K562 (cell line): ENCODE measurements around the gene MAST3. TPM values are rescaled to one million over a fixed set of nuclear protein-coding genes. Genes with fewer than 3 reads are reported as not detected.
A peak's percentile ranks its signal among the peaks of the same experiment; 100 is the strongest.

Experiments
- CBX1 ChIP-seq: sonication (generic); IDR thresholded peaks from 2 replicates; pipeline ENCODE4 v1.6.1; 2016; ENCODE audit warnings: antibody characterized with exemption, low read depth, mild to moderate bottlenecking
- CEBPB ChIP-seq: fragments of 450-650 bp; IDR thresholded peaks from 2 replicates; pipeline ENCODE4 v1.6.1; 2016; ENCODE audit warnings: missing genetic modification characterization, missing compliant biosample characterization
- ETV5 ChIP-seq: sonication (generic); formaldehyde crosslinking; IDR thresholded peaks from 2 replicates; pipeline ENCODE4 v1.4.0; 2020; ENCODE audit warnings: low read depth, mild to moderate bottlenecking, missing genetic modification reagents
- IRF1 ChIP-seq: sonication (generic); formaldehyde crosslinking; IDR thresholded peaks from 2 replicates; pipeline ENCODE4 v1.8.0; 2022; ENCODE audit warnings: missing genetic modification reagents, mild to moderate bottlenecking, borderline replicate concordance
- MYNN ChIP-seq, 2 experiments: sonication (generic); formaldehyde crosslinking in 1 of 2; IDR thresholded peaks; 2 replicates each; pipeline versions ENCODE4 v1.5.0 to v1.6.1; 2016 to 2020; ENCODE audit warnings: antibody characterized with exemption in 1 of 2, missing genetic modification reagents in 1 of 2
- POU5F1 ChIP-seq: fragments of 150-350 bp; IDR thresholded peaks from 2 replicates; pipeline ENCODE4 v1.6.1; 2014; ENCODE audit warnings: borderline replicate concordance, low read length, low read depth, mild to moderate bottlenecking; ENCODE audit not compliant: partially characterized antibody
- SFPQ ChIP-seq: fragments of 200-400 bp; formaldehyde crosslinking; IDR thresholded peaks from 2 replicates; pipeline ENCODE4 v1.6.1; 2017; ENCODE audit warnings: mild to moderate bottlenecking, low read depth, low read length, moderate library complexity
- TFE3 ChIP-seq: fragments of 450-650 bp; formaldehyde crosslinking; IDR thresholded peaks from 2 replicates; pipeline ENCODE4 v1.4.0; 2020; ENCODE audit warnings: mild to moderate bottlenecking, mixed read lengths
- U2AF2 ChIP-seq: fragments of 200-400 bp; formaldehyde crosslinking; optimal IDR thresholded peaks from 2 replicates; pipeline ENCODE3; 2017; ENCODE audit warnings: low read depth, mild to moderate bottlenecking, low read length
- WHSC1 ChIP-seq: IDR thresholded peaks from one replicate; pipeline ENCODE4 v1.6.1; 2012; ENCODE audit warnings: low read length, control low read depth, inconsistent platforms
- XRCC5 ChIP-seq: fragments of 200-400 bp; formaldehyde crosslinking; IDR thresholded peaks from 2 replicates; pipeline ENCODE4 v1.6.1; 2017; ENCODE audit warnings: low read depth, mild to moderate bottlenecking, low read length
- ZBTB43 ChIP-seq: sonication (generic); formaldehyde crosslinking; IDR thresholded peaks from 2 replicates; pipeline ENCODE4 v1.8.0; 2023; ENCODE audit warnings: mild to moderate bottlenecking, missing genetic modification reagents
- ZNF134 ChIP-seq: fragments of 250-450 bp; sonication (Bioruptor Pico); conservative IDR thresholded peaks from 2 replicates; pipeline ENCODE4 v1.4.0; 2020
- ZNF174 ChIP-seq: fragments of 250-450 bp; sonication (Bioruptor Pico); IDR thresholded peaks from 2 replicates; pipeline ENCODE4 v1.4.0; 2020; ENCODE audit warnings: mild to moderate bottlenecking
- ZNF197 ChIP-seq: fragments of 200-800 bp; sonication (Bioruptor generic); IDR thresholded peaks from 2 replicates; pipeline ENCODE4 v1.6.1; 2016; ENCODE audit warnings: low read depth, missing genetic modification characterization, missing compliant biosample characterization
- ZNF277 ChIP-seq: fragments of 250-450 bp; sonication (Bioruptor Pico); IDR thresholded peaks from 2 replicates; pipeline ENCODE4 v1.8.0; 2022; ENCODE audit warnings: inconsistent platforms, mild to moderate bottlenecking, moderate library complexity, borderline replicate concordance
- ZNF639 ChIP-seq, 2 experiments: fragments of 200-800 bp in 1 of 2; sonication (Bioruptor generic) in 1 of 2; sonication (generic) in 1 of 2; formaldehyde crosslinking in 1 of 2; IDR thresholded peaks in 1 of 2; conservative IDR thresholded peaks in 1 of 2; 2 replicates each; pipeline versions ENCODE4 v1.5.0 to v1.6.1; 2016 to 2020; ENCODE audit warnings: missing compliant biosample characterization in 1 of 2, missing genetic modification characterization in 1 of 2, missing genetic modification reagents in 1 of 2
- ZZZ3 ChIP-seq: fragments of 450-650 bp; IDR thresholded peaks from 2 replicates; pipeline ENCODE4 v1.6.1; 2016; ENCODE audit warnings: antibody characterized with exemption, mild to moderate bottlenecking, moderate library complexity
- polyA plus RNA-seq, 8 experiments: library from polyadenylated mRNA; depleted of rRNA in 4 of 8; stranded (reverse) in 5 of 8; unstranded in 3 of 8; fragments of >200 nt; fragmentation: Nextera tagmentation in 2 of 8; fragmentation: Illumina TruSeq in 1 of 8; extraction: Ambion mirVana in 2 of 8; extraction: Trizol in 1 of 8; gene quantifications; 2 replicates each; pipeline versions ENCODE4 v1.2.1 to v1.2.3, GENCODE V29; 2011 to 2014; ENCODE audit warnings: inconsistent platforms in 1 of 8, missing spikeins in 1 of 8
- total RNA-seq, 7 experiments: library from RNA; depleted of rRNA in 6 of 7; stranded (reverse); fragments of >200 nt in 6 of 7; fragmentation: Illumina TruSeq in 2 of 7; extraction: Trizol in 2 of 7; gene quantifications; 2 replicates each; pipeline versions ENCODE4 v1.2.1 to v1.2.3, GENCODE V29; 2011 to 2021; ENCODE audit warnings: low replicate concordance in 1 of 7

MAST3 gene
- total and polyA plus RNA-seq, 9 of the 15 experiments (the other 6 are each of a cell fraction or from before 2014, with no cell fraction given) = 0.94 to 9.9 (median 2.4) TPM

- TF ChIP-seq ZNF639 (CRISPR knock-in tag; conservative IDR thresholded peaks at IDR 0.05 in 1 of 2, IDR thresholded peaks at IDR 0.05 in 1 of 2) = no peak
- no peak for TF ChIP-seq SFPQ
- TF ChIP-seq XRCC5 = no peak
- TF ChIP-seq POU5F1 = no peak
- no peak for TF ChIP-seq TFE3 (CRISPR knock-in tag)
- 0 out of 2 replicates have a peak, but pooled peaks have one; percentile 4 for TF ChIP-seq ZNF134 (CRISPR knock-in tag)
- TF ChIP-seq U2AF2 = no peak
- TF ChIP-seq ZZZ3 = no peak
- TF ChIP-seq WHSC1 = no peak
- no peak for TF ChIP-seq ETV5 (CRISPR knock-in tag)
- no peak for TF ChIP-seq ZBTB43 (CRISPR knock-in tag)
- TF ChIP-seq ZNF174 (CRISPR knock-in tag) = no peak
- TF ChIP-seq IRF1 (CRISPR knock-in tag) = no peak
- TF ChIP-seq CBX1 = no peak
- no peak for TF ChIP-seq CEBPB (tag)
- TF ChIP-seq MYNN (IDR thresholded peaks at IDR 0.05) = no peak
- no peak for TF ChIP-seq MYNN (CRISPR knock-in tag; IDR thresholded peaks at IDR 0.05)
- TF ChIP-seq ZNF277 (CRISPR knock-in tag) = no peak
- TF ChIP-seq ZNF197 (CRISPR knock-in tag) = no peak
Observed at GRCh38 chr19:18098891-18099622, 1.5 kb downstream of the MAST3 start (continued).
